GM19193 (cell line): ENCODE measurements around the gene LYRM4.

ENCODE experiments used
- POLR2A ChIP-seq: IDR thresholded peaks from 4 replicates; pipeline ENCODE4 v1.6.1; 2011; ENCODE audit not compliant: insufficient read depth, insufficient read length; ENCODE audit errors: extremely low read depth

Gene LYRM4

DNA sequence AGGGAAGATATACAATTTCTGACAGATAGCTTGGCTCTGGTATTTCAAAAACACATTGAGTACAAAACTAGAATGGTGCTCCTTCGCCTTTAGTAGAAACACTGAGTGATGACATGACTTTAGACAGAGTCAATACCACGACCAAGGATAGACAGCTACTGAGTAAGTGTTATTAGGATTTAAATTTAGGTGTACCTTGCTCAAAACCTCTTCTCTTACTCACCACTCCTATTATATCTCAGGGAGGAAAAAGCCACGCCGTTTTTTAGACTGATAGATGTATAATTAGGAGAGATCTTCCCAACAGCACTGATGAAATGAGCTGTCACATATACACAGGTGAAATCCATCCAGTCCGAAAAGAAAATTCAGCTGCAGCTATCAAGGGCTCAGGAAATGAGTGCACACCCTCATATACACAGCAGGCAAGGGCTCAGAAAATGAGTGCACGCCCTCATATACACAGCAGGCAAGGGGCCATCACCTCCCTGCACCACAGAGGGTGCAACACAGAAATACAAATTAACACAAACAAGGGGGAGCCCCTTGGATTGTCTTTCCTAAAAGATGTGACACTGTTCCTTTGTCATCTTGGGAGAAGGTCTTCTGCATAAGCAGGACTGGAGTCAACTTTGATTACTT, 53.7 kb downstream of the LYRM4 start:
- no peak for TF ChIP-seq POLR2A

DNA sequence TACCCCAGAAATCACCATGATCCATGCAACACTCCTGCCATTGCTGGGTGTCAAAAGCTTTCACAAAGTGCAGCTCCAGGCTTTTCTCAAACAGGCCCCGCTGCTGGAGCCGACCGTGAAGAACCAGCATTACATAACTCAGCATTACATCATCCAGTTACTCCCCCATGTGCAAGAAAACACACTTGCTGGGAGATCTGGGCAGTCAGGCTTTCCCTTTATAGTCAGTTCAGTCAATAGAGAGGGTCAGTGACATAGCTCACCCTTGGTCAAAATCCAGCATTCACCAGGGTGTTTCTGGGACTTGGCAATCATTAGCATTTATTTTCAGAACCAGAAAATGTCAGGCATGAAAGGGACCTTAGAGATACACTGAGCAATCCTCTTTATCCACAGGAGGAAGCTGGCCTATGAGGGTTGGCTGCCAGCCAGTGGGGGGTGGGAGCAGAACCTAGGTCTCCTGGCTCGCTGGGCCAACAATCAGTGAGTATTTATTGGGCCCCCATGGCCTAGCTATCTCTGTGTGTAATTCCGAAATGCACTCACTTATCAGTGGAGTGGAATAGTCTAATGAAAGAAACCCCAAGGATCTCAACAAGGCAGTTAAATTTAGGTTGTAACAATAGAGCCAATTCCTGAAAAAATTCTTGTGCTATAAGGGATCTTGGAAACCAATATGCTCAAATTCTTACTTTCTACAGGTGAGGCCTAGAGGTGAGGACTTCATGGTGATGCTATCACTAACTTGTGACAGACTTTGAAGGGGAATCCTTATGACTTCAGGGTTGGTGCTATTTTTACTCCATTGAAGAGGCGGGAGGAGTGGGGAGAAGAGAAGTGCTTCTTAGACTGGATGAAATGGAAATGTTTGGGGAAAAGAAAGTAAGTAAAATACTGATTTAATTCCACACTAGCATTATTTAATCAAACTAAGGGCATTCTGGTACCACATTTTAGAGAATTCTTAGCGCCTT, 54.6 kb downstream of the LYRM4 start:
- no peak for TF ChIP-seq POLR2A

DNA sequence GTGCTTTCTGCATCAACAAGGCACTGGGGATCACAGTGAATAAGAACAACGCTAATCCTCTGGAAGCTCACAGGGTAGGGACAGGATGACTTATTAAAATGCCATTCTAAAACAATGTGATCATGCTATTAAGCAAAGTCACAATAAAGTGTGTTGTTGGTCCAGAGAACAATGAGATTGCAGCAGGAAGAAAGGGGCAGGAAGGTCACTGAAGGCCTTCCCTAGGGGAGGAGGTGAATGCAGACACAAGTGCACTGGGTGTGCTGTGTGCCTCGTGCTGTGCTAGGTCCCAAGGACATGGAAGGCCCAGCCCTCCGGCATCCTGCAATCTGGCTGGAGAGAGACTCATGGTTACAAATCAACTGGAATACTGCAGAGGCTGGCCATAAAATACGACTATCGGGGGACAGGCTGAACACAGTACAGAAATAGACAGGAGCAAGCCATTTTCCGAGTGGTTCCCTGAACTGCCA, 55.7 kb downstream of the LYRM4 start:
- no peak for TF ChIP-seq POLR2A

DNA sequence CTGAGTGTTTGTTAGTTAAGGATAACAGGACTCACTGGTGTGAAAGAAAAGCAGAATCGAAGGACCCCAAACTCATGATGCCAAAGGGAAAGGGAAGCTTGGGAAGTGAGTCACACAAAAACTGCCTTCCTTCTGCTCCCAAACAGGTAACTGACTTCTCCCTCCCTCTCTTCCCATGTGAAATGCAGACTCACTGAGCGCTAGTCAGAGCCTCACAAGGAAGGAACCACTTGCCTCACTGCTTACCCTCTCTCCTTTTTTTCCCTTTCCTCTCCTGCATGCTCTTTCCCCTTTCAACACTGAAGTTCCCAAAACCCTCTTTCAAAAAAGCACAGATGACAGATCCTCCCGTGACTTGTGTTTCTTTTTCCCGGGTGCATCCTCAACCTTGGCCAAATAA, 56.4 kb downstream of the LYRM4 start:
- TF ChIP-seq POLR2A: no peak

DNA sequence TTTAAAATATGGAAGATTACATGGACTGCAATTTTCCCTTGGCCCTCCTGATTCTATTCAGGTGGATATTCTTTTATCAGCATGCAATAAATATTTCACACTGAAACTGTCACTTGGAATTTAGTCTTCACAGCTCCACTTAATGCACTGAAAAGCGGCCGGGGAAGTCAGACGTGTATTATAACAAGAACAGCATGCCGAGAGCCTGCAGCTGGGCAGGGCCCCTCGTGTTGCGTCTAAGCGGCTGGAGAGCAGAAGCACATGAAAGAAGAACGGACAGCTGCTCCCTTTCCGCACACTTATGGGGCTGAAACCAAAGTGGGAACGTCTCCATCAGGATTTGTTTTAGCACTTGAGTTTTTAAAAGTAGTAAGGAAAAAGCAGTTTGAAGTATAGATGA, 57.2 kb downstream of the LYRM4 start:
- TF ChIP-seq POLR2A: no peak

DNA sequence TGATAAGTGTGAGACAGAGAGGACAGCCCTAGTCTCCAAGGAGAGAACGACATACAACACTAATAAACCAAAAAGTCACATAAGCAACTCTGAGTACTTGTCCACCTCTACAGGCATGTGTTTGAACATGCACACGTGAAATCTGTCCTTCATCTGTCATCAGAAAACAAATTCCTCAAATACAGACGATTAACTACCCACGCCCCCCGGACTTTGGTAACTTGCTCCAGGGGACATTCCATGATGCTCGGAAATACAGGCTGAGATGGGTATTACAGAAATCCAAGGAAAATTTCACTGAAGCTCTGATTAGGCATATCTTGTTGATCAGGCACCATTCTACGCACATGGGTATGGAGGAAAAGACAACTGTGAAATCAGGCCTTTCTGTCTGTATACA, 57.8 kb downstream of the LYRM4 start:
- TF ChIP-seq POLR2A: no peak

GRCh38 chr6:5202206-5202605, 58.5 kb downstream of the LYRM4 start:
- no peak for TF ChIP-seq POLR2A

DNA sequence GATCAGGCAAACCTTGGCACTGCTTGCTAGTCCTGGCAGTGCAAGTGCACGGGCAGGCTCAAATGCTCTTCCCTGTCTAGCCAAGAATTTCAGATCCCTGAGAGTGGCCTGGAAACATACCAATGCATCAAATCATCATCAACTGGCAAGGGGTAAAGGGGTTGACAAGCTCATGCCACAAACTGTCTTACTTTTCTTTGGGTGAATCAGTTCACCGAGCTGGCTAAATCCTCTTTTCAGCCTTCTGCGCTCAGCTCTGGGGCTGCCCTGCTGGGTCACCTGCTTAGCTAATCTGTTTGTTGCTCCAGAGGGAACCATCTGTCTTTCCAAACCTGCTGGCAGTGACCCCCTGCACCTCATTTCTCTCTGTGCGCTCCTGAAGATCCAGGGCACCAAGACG, 59.5 kb downstream of the LYRM4 start:
- no peak for TF ChIP-seq POLR2A

GRCh38 chr6:5199702-5200101, 61.0 kb downstream of the LYRM4 start:
- no peak for TF ChIP-seq POLR2A

- TF ChIP-seq POLR2A: no peak
Measured at GRCh38 chr6:5199283-5199682, 61.5 kb downstream of the LYRM4 start.

DNA sequence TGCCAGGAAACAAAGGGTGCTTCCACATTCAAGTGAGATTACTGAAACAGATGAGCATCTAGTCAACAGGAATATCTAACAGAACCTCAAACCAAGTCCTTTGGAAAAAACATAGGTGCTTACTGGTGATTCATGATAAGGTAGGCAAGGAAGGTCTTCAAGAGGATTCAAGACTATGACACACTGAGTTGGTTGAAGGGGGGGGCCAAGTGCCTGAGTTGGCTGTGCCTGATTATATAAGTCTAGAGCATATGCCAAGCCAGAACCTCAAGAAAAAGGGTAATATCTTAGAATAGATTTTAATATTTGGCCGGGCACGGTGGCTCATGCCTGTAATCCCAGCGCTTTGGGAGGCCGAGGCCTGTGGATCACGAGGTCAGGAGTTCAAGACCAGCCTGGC, 63.7 kb downstream of the LYRM4 start:
- TF ChIP-seq POLR2A: no peak

DNA sequence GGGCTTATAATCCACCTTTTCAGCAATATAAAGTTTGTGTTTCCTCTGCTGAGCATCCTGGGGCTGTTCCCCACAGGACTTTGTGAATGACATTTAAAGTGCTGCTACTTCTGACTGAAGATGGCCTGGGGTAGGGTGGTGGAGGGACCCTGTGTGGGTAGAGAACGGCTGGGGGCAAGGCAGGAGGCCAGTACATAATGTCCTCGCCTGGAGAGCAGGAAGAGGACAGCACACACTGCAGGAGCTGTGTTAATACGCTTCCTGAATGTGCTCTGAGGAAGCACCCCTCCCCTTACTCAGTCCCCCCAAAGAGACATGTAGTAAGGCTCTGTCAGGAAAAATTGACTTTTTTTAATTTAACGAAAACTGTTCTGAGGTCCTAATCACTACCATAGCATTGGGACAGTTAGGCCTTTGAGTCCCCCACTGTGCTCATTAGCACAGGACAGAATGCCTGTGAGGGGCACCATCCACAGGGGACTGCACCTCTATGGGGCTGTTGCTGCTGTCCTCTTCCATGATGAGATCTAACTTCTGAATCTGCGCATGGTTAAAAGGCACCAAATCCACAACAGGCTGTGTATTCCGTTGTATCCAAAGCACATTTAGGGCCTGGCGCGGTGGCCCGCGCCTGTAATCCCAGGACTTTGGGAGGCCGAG, 68.5 kb downstream of the LYRM4 start:
- TF ChIP-seq POLR2A: no peak

GRCh38 chr6:5191722-5192121, 69.0 kb downstream of the LYRM4 start:
- TF ChIP-seq POLR2A: no peak

DNA sequence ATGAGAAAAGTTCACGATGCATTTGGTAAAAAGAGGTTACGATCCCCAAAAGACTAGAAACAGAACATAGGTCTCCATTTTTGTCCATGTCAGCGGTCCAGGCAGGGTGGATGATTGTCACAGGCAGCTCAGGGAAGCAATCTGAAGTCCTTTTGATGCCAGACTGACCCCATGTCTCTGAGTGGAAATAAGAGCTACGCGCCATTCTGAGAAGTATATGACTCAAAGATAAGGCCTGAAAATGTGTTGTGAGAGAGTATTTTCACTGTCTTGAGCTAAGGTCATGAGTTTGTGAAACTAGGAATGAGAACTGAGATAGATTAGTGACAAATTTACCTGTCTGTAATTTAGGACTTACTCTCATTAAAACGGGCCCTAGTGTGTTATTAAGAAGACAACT, 69.5 kb downstream of the LYRM4 start:
- no peak for TF ChIP-seq POLR2A

- TF ChIP-seq POLR2A: no peak
Measured at GRCh38 chr6:5190507-5190906, 70.2 kb downstream of the LYRM4 start.
